A673 (cell line): Measurements from ENCODE around the gene RPL28. TPM values are rescaled to one million over a fixed set of nuclear protein-coding genes. Genes with fewer than 3 reads are reported as not detected.
"Not testable (repeated sequence)": the region's sequence is repeated elsewhere in the genome, so short reads cannot be mapped to it uniquely, and the experiment has no call there.

Experiments
- BruUV-seq: library from RNA; stranded (reverse); fragments of 400-500 nt; replicated peaks from 2 replicates; lab custom pipeline; 2021; lab: Mats Ljungman, UMichigan
- CTCF ChIA-PET: fragments of 300-600 bp; sonication (Branson Sonifier 250); formaldehyde crosslinking; loops from one replicate; lab custom pipeline; 2022; ENCODE audit warnings: antibody characterized with exemption; lab: Charles Lee
- POLR2A ChIA-PET: fragments of 300-600 bp; sonication (Branson Sonifier 250); formaldehyde crosslinking; loops from one replicate; lab custom pipeline; 2022; ENCODE audit warnings: antibody characterized with exemption; ENCODE audit not compliant: low non-redundant PET; lab: Charles Lee
- DNase-seq: peaks from one replicate; pipeline ENCODE4 v3.0.0-alpha.2; 2015; ENCODE audit warnings: low spot score
- H3K27ac ChIP-seq: fragments of 200-600 bp; sonication (generic); 2 replicates; pipeline ENCODE4 v1.5.1; 2016; ENCODE audit warnings: mixed run types, low read depth, mild to moderate bottlenecking, mixed read lengths, antibody characterized with exemption, low read length; ENCODE audit not compliant: poor library complexity, severe bottlenecking
- H3K27me3 ChIP-seq: fragments of 200-600 bp; sonication (generic); replicated peaks from 2 replicates; pipeline ENCODE4 v1.6.1; 2017; ENCODE audit warnings: mixed run types, low read depth, mild to moderate bottlenecking, mixed read lengths, antibody characterized with exemption, low read length; ENCODE audit not compliant: insufficient read depth, poor library complexity
- H3K36me3 ChIP-seq: fragments of 200-600 bp; sonication (generic); 2 replicates; pipeline ENCODE4 v1.6.1; 2016; ENCODE audit warnings: mixed run types, mild to moderate bottlenecking, mixed read lengths, antibody characterized with exemption, low read length; ENCODE audit not compliant: insufficient read depth, poor library complexity, severe bottlenecking
- H3K4me1 ChIP-seq: fragments of 200-600 bp; sonication (generic); 2 replicates; pipeline ENCODE4 v1.6.1; 2017; ENCODE audit warnings: mixed run types, mild to moderate bottlenecking, mixed read lengths, antibody characterized with exemption, low read length; ENCODE audit not compliant: insufficient read depth, poor library complexity, severe bottlenecking
- H3K4me3 ChIP-seq: fragments of 200-600 bp; sonication (generic); 2 replicates; pipeline ENCODE4 v1.5.1; 2016; ENCODE audit warnings: low read depth, mixed run types, mild to moderate bottlenecking, mixed read lengths, low read length; ENCODE audit not compliant: poor library complexity, severe bottlenecking
- H3K9me3 ChIP-seq: fragments of 200-600 bp; sonication (generic); 2 replicates; pipeline ENCODE4 v1.6.1; 2016; ENCODE audit warnings: mixed run types, low read depth, mild to moderate bottlenecking, mixed read lengths, antibody characterized with exemption, low read length; ENCODE audit not compliant: poor library complexity, severe bottlenecking
- CTCF ChIP-seq: fragments of 300-800, 200-600 bp; sonication (generic); conservative IDR thresholded peaks from 2 replicates; pipeline ENCODE4 v1.5.1; 2017; ENCODE audit warnings: low read depth, mild to moderate bottlenecking, antibody characterized with exemption, low read length, moderate library complexity, mixed read lengths
- EZH2 ChIP-seq: fragments of 200-600 bp; sonication (generic); IDR thresholded peaks from 2 replicates; pipeline ENCODE4 v1.6.1; 2017; ENCODE audit warnings: borderline replicate concordance, low read depth, mild to moderate bottlenecking, mixed read lengths, antibody characterized with exemption, low read length; ENCODE audit not compliant: poor library complexity, severe bottlenecking
- intact Hi-C: fragments of 100-400 bp; cut with micrococcal nuclease; formaldehyde crosslinking; loops from one replicate; pipeline ENCODE4 v1.10.0; 2022; ENCODE audit not compliant: unreplicated experiment
- total RNA-seq: library from RNA; stranded (reverse); gene quantifications from 2 replicates; pipeline ENCODE4 v1.2.3, GENCODE V29; 2021

Gene RPL28
- total RNA-seq, 1 experiment from 2014 or later = 1,380 TPM

GRCh38 chr19:55398200-55398925 lies 12.6 kb downstream of the RPL28 start:
- ChIA-PET CTCF (no interaction called here), POLR2A (interaction anchor here (1.2 kb wide), 1 partner anchor 59 kb away, joined by 4 read pairs; the partner anchor contains the start of gene KMT5C)
- H3K4me3 ChIP-seq = no peak overlapping the region
- H3K27ac ChIP-seq = no peak overlapping the region
- H3K4me1 ChIP-seq = peaks cover 5% of the 10 kb centered on the region
- no peak for TF ChIP-seq EZH2
- no peak for TF ChIP-seq CTCF
- H3K27me3 ChIP-seq = no peaks in the 10 kb centered on the region
- BruUV-seq = no TSS peak
- no peaks in the 10 kb centered on the region for H3K9me3 ChIP-seq
- intact Hi-C loops = no loop called here
- peaks cover 31% of the 10 kb centered on the region for H3K36me3 ChIP-seq
- DNase-seq = no peak

DNA sequence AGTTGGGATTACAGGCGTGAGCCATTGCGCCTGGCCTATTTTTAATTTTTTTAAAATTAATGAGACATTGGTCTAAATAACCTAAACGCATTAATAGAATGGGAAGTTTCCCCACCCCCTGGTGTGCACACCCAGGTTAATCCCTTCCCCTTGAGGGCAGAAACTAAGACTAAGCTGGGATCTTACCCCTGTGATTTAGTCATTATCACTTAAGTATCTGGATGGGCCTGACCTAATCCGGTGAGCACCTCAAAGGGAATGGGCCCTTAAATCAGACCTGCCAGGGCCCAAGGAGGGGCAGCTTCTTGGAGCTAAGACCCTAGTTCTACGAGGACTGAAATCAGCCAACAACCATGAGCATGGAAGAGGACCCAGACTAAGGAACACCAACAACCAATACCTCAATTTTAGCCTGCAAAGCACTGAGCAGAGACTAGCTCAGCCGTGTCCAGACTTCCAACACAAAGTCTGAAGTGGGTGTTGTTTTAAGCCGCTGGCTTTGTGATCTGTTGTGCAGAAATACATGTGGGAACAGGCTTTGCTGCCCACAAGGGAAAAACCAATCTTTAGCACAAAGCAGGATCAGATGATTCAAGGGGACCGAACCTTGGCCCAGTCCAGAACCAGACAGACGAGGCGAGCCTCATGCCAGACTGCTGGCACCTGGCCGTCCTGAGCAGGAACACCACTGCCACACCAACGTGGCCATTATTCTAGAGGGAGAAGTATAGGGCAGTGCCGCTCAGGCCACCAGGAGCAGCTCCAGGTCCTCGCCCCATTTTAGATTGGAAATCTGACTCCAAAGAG lies 14.8 kb downstream of the RPL28 start:
- ChIA-PET POLR2A (no interaction called here), CTCF (no interaction called here)
- no peaks in the 10 kb centered on the region for H3K9me3 ChIP-seq
- TF ChIP-seq EZH2 (no peak), CTCF (no peak)
- DNase-seq = no peak
- no peak overlapping the region for H3K4me3 ChIP-seq
- BruUV-seq = no TSS peak
- H3K36me3 ChIP-seq = peaks cover 50% of the 10 kb centered on the region
- intact Hi-C loops = no loop called here
- H3K27ac ChIP-seq = peak overlapping the region; percentile 16
- peaks cover 17% of the 10 kb centered on the region for H3K4me1 ChIP-seq
- no peaks in the 10 kb centered on the region for H3K27me3 ChIP-seq

- BruUV-seq, POLR2A ChIA-PET, DNase-seq, intact Hi-C loops, H3K9me3 ChIP-seq, CTCF ChIA-PET, H3K27me3 ChIP-seq, H3K4me3 ChIP-seq: not testable (repeated sequence)
- Histone ChIP-seq H3K4me1 (peaks cover 25% of the 10 kb centered on the region), H3K27ac (peak overlapping the region; percentile 34), H3K36me3 (peaks cover 59% of the 10 kb centered on the region)
Observed at GRCh38 chr19:55401390-55401789, 15.7 kb downstream of the RPL28 start.
